ENCODE data around the gene TEF. TPM values are rescaled to one million over a fixed set of nuclear protein-coding genes. Genes with fewer than 3 reads are reported as not detected.

The TEF gene
- polyA plus RNA-seq, 1 experiment: 28.7 TPM

DNA sequence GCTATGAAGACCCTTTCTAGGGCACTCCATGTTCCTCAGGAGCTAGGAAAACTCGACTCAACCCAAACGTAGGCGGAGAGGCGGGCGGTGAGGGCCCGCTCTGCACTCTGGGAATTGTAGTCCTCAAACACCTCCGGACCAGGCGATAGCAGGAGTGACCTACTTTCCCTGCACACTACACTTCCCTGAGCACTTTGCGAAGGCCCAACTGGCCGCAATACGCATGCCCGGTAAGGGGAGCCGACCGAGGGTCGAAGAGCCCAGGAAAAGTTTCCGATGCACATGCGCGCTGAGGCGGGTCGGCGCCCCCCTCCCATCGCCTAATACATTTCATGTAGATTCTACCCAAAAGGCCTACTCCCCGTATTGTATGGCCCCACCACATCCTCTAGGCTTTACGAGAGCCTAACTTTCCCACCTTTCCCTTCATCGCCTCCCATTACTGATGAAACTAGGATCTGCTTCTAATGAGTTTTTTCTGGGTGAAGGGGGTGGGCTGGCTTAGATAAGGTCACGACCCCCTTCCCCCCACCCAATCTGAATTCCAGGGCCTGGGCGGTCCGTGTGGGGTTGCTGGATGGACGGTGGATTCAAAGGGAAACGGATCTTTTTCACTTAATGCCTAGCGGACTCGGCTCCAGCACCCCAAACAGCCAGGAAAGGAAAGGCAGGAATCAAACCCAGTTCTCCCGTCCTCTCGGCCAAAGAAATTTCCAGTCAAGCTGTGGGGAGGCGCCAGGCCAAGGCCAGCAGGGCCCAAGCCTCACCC, 62.8 kb downstream of the TEF start:
- DNase-seq (ENCODE audit: low read depth): peak; percentile 82
- ChIA-PET CTCF (interaction anchor here (1.0 to 3.6 kb wide), 5 partner anchors 41 to 82 kb away, joined by 3 to 29 read pairs (median 6); no protein-coding TSS in a partner anchor), POLR2A (no interaction called here)
- Histone ChIP-seq H3K4me3 (ENCODE audit: low read depth, low read length) (peak overlapping the region; percentile 98), H3K27me3 (ENCODE audit: control insufficient read depth, insufficient read depth, low read length) (no peaks in the 10 kb centered on the region), H3K36me3 (ENCODE audit: control insufficient read depth, insufficient read depth, low read length) (peaks cover 4% of the 10 kb centered on the region)
- TF ChIP-seq, protein P1, sequence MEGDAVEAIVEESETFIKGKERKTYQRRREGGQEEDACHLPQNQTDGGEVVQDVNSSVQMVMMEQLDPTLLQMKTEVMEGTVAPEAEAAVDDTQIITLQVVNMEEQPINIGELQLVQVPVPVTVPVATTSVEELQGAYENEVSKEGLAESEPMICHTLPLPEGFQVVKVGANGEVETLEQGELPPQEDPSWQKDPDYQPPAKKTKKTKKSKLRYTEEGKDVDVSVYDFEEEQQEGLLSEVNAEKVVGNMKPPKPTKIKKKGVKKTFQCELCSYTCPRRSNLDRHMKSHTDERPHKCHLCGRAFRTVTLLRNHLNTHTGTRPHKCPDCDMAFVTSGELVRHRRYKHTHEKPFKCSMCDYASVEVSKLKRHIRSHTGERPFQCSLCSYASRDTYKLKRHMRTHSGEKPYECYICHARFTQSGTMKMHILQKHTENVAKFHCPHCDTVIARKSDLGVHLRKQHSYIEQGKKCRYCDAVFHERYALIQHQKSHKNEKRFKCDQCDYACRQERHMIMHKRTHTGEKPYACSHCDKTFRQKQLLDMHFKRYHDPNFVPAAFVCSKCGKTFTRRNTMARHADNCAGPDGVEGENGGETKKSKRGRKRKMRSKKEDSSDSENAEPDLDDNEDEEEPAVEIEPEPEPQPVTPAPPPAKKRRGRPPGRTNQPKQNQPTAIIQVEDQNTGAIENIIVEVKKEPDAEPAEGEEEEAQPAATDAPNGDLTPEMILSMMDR (IDR thresholded peaks at IDR 0.05; ENCODE audit: insufficient read depth, low read depth, low read length): no peak

DNA sequence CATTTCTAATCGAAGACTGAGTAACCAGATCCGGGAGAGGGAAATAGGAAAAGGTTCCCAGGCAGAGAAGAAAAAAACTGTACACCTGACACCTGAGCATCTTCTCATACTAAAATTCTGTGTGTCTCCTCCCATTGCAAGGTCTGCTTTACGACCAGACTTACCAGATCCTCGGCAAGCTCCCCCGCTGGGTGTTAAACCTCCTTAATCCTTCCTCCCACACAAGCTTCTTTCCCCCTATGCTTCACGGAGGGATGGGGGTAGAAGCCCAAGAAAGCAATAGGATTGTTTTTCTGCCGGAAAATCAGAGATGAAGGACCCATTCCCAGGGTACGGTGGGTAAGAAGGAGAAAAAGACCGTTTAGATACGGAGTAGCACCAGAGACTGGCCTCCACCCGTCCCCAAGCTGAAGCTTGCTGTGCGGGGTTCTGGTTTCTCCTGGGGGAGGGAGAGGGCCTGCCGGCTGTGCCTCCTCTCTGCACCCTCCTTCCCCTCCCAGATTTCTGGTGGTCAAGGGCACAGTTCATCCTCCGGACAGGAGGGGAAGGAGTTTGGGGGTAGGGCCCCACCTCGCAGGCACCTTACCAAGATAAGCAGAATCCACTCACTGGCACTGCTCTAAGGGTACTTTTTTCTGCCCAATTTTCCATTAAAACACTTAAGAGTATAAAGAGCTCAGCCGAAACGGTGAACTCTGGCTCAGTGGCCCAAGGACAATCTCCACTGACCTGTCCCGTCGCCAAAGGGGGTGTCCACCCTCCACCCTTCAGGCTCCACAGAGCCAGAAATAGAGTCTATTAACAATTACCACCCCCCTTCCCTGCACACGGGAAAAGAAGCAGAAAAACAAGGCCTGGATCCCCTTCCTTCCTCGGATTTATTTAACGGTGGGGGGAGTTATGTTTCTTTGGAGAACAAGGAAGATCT, 63.7 kb downstream of the TEF start:
- DNase-seq (ENCODE audit: low read depth): no peak
- POLR2A ChIA-PET: no interaction called here
- peaks cover 2% of the 10 kb centered on the region for H3K36me3 ChIP-seq (ENCODE audit: control insufficient read depth, insufficient read depth, low read length)

DNA sequence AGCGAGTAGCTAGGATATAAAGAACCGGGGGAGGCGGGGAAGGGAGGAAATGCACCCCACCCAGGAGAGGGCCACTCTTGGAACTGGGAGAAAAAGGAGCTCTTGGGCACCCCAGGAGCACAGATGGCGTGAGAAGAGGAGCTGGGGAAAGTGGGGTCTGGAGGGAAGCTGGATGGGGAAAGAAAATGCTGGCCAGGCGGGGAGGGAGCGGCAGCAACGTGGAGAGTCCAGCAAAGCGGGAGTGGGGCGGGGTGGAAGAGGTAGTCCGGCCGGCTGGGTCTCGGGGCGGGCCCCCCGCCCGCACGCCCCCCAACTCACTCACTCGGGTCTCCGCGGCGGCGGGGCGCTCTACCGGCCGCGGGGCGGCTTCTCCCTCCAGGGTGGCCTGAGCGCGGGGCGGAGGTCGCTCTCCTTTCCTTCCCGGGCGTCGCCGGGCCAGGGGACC, 64.3 kb downstream of the TEF start:
- H3K27me3 ChIP-seq (ENCODE audit: control insufficient read depth, insufficient read depth, low read length): no peaks in the 10 kb centered on the region
- no peak for DNase-seq (ENCODE audit: low read depth)
- H3K36me3 ChIP-seq (ENCODE audit: control insufficient read depth, insufficient read depth, low read length): peaks cover 2% of the 10 kb centered on the region
- peak overlapping the region; percentile 98 for H3K4me3 ChIP-seq (ENCODE audit: low read depth, low read length)
- TF ChIP-seq, protein P1 (IDR thresholded peaks at IDR 0.05; ENCODE audit: insufficient read depth, low read depth, low read length): no peak
- ChIA-PET CTCF (interaction anchor here (2.1 to 3.6 kb wide), 2 partner anchors 43 to 81 kb away, joined by 6 to 29 read pairs; no protein-coding TSS in a partner anchor), POLR2A (interaction anchor here (0.6 to 1.0 kb wide), 4 partner anchors 16 to 144 kb away, joined by 3 read pairs; partner anchors contain the start of genes PHF5A and PMM1)

More for the DNA sequence above, 63.7 kb downstream of the TEF start:
- no peaks in the 10 kb centered on the region for H3K27me3 ChIP-seq (ENCODE audit: control insufficient read depth, insufficient read depth, low read length)
- CTCF ChIA-PET: interaction anchor here (1.0 to 3.6 kb wide), 4 partner anchors 42 to 81 kb away, joined by 3 to 29 read pairs (median 8); no protein-coding TSS in a partner anchor
- TF ChIP-seq, protein P1 (IDR thresholded peaks at IDR 0.05; ENCODE audit: insufficient read depth, low read depth, low read length): no peak
- H3K4me3 ChIP-seq (ENCODE audit: low read depth, low read length): peak overlapping the region; percentile 98

DNA sequence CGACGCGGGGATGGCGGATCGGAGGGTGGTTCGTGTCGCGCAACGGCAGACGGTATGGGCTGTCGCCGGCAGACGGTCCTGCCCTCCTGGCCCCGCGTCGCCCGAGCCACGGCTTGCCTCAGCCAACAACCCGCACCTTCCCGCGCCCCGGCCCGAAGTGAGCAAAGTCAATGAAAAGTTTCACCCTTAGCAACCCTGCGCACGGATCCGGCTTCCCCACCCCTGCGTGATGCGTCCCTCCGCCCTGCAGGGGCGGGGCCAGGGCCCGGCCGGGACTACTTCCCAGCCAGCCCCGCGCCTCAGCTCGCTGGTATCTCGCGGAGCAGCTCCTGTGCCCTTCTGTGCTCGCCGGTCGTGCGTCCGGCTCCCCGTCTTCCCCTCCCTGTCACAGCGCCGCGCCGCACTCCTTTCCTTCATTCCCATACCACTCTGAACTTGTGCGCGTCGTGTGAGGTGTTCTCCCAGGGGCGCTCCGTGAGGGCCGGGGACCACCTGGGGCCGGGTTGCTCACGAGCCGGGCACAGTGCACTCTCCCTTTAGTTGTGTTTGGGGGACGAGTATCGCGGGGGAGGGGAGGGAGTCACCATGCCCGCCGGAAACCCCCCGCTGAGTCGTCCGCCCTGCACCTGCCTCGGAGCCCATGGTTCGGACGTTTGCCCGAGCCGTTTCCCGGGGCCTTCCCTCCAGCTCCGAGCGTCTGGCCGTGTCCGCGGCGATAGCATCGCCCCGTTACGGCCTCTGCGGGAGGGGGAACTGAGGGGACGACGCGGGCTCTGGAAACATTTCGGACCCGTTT, 65.1 kb downstream of the TEF start, which contains the start of gene TOB2:
Gene TOB2 (minus strand): TSS at position 163 of the 796 bp plus-strand sequence. CDS start 9,456 bp downstream, outside the sequence.
- CTCF ChIA-PET: interaction anchor here (2.1 to 3.6 kb wide), 2 partner anchors 44 to 80 kb away, joined by 6 to 29 read pairs; no protein-coding TSS in a partner anchor
- TF ChIP-seq, protein P1 (IDR thresholded peaks at IDR 0.05; ENCODE audit: insufficient read depth, low read depth, low read length): no peak
- POLR2A ChIA-PET: interaction anchor here (0.6 to 1.0 kb wide), 4 partner anchors 16 to 143 kb away, joined by 3 read pairs; partner anchors contain the start of genes PHF5A and PMM1

More for the DNA sequence above, 65.1 kb downstream of the TEF start, which contains the start of gene TOB2:
- peak; percentile 44 for DNase-seq (ENCODE audit: low read depth)
- no peaks in the 10 kb centered on the region for H3K27me3 ChIP-seq (ENCODE audit: control insufficient read depth, insufficient read depth, low read length)
- peak within 1 kb of the TSS; percentile 98 for H3K4me3 ChIP-seq (ENCODE audit: low read depth, low read length)
- peaks cover 2% of the 10 kb centered on the region for H3K36me3 ChIP-seq (ENCODE audit: control insufficient read depth, insufficient read depth, low read length)

Data from BJ (cell line).